LNCAP (cell line): ENCODE results near the gene PLCL1.

Experiments used
- TF ChIP-seq, protein P1 (sequence below): fragments of 450-650 bp; IDR thresholded peaks from 2 replicates; pipeline ENCODE4 v1.5.1; 2017; ENCODE audit warnings: mild to moderate bottlenecking

PLCL1 gene

DNA sequence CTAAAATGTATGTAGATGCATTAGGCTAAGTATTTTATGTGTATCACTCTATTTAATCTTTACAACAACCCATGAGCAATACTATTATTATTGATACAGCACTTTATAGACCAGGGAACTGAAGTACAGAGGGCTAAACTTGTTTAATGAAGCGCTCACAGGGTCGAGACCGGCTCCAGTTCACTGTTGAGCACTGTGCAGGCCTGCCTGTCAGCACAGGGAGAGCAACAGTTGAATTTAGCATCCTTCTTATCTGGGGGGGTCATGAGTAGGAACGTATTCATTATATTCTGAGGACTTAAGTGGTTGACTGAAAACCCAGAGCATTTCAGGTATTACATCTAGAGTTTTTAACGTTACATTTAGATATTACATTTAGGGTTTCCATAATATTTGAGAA lies 120.1 kb downstream of the PLCL1 start:
- TF ChIP-seq, protein P1, sequence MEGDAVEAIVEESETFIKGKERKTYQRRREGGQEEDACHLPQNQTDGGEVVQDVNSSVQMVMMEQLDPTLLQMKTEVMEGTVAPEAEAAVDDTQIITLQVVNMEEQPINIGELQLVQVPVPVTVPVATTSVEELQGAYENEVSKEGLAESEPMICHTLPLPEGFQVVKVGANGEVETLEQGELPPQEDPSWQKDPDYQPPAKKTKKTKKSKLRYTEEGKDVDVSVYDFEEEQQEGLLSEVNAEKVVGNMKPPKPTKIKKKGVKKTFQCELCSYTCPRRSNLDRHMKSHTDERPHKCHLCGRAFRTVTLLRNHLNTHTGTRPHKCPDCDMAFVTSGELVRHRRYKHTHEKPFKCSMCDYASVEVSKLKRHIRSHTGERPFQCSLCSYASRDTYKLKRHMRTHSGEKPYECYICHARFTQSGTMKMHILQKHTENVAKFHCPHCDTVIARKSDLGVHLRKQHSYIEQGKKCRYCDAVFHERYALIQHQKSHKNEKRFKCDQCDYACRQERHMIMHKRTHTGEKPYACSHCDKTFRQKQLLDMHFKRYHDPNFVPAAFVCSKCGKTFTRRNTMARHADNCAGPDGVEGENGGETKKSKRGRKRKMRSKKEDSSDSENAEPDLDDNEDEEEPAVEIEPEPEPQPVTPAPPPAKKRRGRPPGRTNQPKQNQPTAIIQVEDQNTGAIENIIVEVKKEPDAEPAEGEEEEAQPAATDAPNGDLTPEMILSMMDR: no peak

DNA sequence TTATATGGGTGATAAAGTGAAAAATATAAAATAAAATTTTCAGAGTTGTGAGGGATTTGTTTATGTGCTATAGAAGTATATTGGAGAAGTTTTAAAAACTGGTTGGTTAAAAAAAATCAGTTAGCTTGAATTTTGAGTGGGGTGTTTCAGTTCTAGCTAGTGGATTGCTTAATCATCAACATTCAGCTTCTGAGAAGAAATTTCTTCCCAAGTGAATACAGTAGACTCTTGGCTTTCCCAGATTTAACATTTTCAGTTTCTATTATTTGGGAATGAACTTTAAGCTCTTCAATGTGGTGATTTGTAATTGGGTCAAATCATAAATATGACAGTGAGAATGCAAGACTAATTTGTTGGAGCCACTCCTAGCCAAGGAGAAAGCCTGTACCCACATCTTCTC lies 120.8 kb downstream of the PLCL1 start:
- TF ChIP-seq, protein P1: no peak

- TF ChIP-seq, protein P1: no peak
Observed at GRCh38 chr2:197925976-197926375, 121.6 kb downstream of the PLCL1 start.

DNA sequence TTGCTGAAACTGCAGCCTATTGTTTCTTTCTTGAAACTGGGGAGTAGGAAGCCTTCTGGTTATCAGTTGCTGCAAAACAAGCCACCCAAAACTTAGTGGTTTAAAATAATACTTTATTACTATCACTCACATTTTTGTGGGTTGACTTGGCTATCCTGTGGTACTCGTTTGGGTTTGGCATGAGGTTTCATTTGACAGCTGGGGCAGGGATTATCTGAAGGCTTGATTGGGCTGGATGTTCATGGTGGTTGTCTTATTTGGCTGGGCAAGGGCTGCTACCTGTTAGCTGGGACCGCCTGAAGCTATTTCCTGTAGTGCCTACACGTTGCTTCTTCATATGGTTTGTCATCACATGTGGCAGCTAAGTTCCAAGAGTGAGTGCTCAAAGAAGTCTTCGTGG lies 122.3 kb downstream of the PLCL1 start:
- TF ChIP-seq, protein P1: no peak

DNA sequence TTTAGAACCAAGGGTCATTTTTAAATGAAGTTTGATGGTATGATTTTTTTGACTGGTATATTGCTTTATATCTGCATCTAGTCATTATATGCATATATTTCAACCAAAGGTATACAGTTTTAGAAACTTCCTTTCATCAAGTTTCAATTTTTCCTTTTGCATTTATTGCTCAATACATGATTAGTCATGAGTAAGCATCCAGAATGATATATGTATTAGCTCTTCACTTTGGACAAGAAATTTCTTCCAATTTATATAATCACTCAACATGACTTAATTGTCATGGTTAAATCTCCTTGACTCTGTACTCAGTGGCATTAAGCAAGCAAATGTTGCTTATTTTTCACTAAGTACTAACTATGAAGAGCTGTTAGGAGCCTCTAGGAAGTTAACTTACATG lies 123.6 kb downstream of the PLCL1 start:
- TF ChIP-seq, protein P1: no peak

DNA sequence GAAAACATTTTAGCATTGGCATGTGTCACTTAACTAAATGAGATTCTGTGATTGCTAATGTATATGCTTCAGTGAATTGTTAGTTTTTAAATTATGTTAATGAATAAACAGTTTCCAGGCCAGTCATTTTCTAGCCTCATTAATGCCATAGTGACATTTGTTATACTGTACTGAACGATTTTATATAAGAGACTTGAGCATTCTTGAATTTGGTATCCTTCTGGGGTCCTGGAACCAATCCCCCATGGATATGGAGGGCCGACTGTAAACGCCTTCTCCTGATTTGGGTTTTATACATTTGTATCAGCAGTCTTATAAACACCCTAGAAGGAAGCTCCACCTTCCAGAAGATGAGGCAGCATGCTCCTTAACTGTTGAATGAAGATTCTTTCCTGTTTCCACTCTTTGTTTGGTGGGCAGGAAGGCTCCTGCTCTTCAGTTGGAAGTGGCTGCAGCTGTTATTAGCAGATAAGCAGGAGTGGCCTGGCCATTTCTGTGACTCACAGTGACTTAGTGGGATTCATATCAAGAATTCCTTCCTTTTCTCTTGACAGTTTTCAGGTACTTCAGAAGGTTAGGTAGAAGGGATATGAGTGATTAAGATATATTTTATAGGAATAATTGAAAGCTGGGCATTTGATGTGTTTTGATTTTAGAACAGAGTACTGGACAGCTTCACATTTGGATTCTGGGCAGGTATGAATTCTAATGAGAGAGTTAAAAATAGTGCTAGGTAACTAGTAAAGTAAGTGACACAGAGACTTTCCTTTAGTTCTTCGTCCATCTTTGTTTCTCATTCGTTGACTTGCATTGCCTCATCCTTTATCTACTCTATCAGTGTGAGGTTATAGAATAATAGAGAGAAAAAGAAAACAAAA lies 124.9 kb downstream of the PLCL1 start:
- TF ChIP-seq, protein P1: no peak

- TF ChIP-seq, protein P1: no peak
Observed at GRCh38 chr2:197929886-197930227, 125.5 kb downstream of the PLCL1 start.
